Progenitor cell of endocrine pancreas (in vitro differentiated cells): ENCODE data around the gene GLIS1. TPM values are rescaled to one million over a fixed set of nuclear protein-coding genes. Genes with fewer than 3 reads are reported as not detected.

Experiments
- DNase-seq: peaks from one replicate; pipeline ENCODE4 v3.0.0; 2021; ENCODE audit warnings: low spot score; ENCODE audit not compliant: unreplicated experiment
- H3K27ac Mint-ChIP-seq: 2 replicates; pipeline ENCODE4 v1.8.0; 2021; ENCODE audit warnings: mild to moderate bottlenecking, moderate library complexity, mixed read lengths
- H3K27me3 Mint-ChIP-seq: 2 replicates; pipeline ENCODE4 v1.8.0; 2021; ENCODE audit warnings: mixed read lengths
- H3K36me3 Mint-ChIP-seq: 2 replicates; pipeline ENCODE4 v1.8.0; 2022; ENCODE audit warnings: mixed read lengths; ENCODE audit not compliant: insufficient read depth
- H3K4me1 Mint-ChIP-seq: 2 replicates; pipeline ENCODE4 v1.8.0; 2021; ENCODE audit warnings: low read depth, mixed read lengths
- H3K4me3 Mint-ChIP-seq: 2 replicates; pipeline ENCODE4 v1.8.0; 2021; ENCODE audit warnings: low read depth, mild to moderate bottlenecking, moderate library complexity, mixed read lengths
- H3K9me3 Mint-ChIP-seq: 2 replicates; pipeline ENCODE4 v1.8.0; 2021; ENCODE audit warnings: low read depth, mixed read lengths
- CTCF ChIP-seq: fragments of 200-600 bp; sonication (generic); IDR thresholded peaks from one replicate; pipeline ENCODE4 v1.5.0; 2021; ENCODE audit warnings: antibody characterized with exemption, mild to moderate bottlenecking; ENCODE audit not compliant: unreplicated experiment
- total RNA-seq: library from RNA; stranded (reverse); gene quantifications from 2 replicates; pipeline ENCODE4 v1.2.1, GENCODE V29; 2021

The GLIS1 gene
- total RNA-seq, 1 donor from 2014 or later = not detected

- Mint-ChIP-seq H3K27ac (no peak overlapping the region), H3K9me3 (no peaks in the 10 kb centered on the region), H3K27me3 (peaks cover 35% of the 10 kb centered on the region), H3K4me3 (no peak overlapping the region), H3K36me3 (no peaks in the 10 kb centered on the region), H3K4me1 (peaks cover 4% of the 10 kb centered on the region)
- no peak for TF ChIP-seq CTCF
- DNase-seq = no peak
Measured at GRCh38 chr1:53654216-53655210, 84.5 kb downstream of the GLIS1 start.

- H3K27me3 Mint-ChIP-seq = peaks cover 35% of the 10 kb centered on the region
- no peaks in the 10 kb centered on the region for H3K36me3 Mint-ChIP-seq
- no peak for TF ChIP-seq CTCF
- H3K4me1 Mint-ChIP-seq = peaks cover 4% of the 10 kb centered on the region
- no peaks in the 10 kb centered on the region for H3K9me3 Mint-ChIP-seq
- DNase-seq = no peak
- no peak overlapping the region for H3K4me3 Mint-ChIP-seq
- no peak overlapping the region for H3K27ac Mint-ChIP-seq
Measured at GRCh38 chr1:53653631-53654030, 85.3 kb downstream of the GLIS1 start.

GRCh38 chr1:53653200-53653575 is 85.8 kb downstream of the GLIS1 start:
- peaks cover 34% of the 10 kb centered on the region for H3K27me3 Mint-ChIP-seq
- H3K9me3 Mint-ChIP-seq = no peaks in the 10 kb centered on the region
- H3K4me1 Mint-ChIP-seq = peaks cover 4% of the 10 kb centered on the region
- TF ChIP-seq CTCF = no peak
- no peaks in the 10 kb centered on the region for H3K36me3 Mint-ChIP-seq
- no peak overlapping the region for H3K27ac Mint-ChIP-seq
- no peak for DNase-seq
- no peak overlapping the region for H3K4me3 Mint-ChIP-seq

DNA sequence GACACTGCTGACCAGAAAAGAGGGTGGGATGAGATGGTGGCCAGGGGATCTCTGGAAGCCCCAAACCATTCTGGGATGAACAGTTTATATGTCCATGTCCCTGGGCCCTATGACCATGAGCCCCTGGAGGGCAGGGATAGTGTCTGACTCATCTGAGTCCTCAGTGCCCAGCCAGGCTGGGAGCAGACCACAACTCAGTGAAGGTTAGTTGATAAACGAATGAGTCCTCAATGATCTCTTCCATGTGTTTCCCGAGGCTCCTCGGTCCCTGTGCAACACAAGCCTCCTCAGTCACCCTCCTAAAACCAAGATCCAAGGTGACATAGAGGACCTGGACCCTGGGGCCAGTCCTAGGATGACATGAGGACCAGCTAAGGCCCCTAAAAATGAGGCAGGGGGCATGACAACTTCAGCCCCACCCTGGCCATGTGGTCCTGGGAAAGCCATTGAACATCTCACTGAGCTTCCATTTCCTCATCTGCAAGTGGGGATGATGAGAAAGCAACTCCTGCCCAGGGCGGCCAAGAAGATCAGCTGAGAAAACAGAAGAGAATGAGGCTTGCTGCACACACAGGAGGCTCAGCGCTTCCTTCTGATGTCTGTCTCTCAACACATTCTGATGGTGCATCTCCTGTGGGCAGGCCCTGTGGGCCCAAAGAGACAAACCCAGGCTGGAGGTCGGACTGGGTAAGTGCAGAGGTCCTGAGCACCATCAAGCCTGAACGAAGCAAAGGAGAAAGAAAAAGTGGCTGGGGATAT is 86.3 kb downstream of the GLIS1 start:
- Mint-ChIP-seq H3K27me3 (peaks cover 29% of the 10 kb centered on the region), H3K27ac (no peak overlapping the region), H3K36me3 (no peaks in the 10 kb centered on the region), H3K9me3 (no peaks in the 10 kb centered on the region), H3K4me3 (no peak overlapping the region), H3K4me1 (peaks cover 4% of the 10 kb centered on the region)
- no peak for DNase-seq
- TF ChIP-seq CTCF = no peak

GRCh38 chr1:53651356-53651755 is 87.6 kb downstream of the GLIS1 start:
- Mint-ChIP-seq H3K27me3 (peaks cover 26% of the 10 kb centered on the region), H3K4me1 (peaks cover 1% of the 10 kb centered on the region), H3K4me3 (no peak overlapping the region), H3K9me3 (no peaks in the 10 kb centered on the region), H3K27ac (no peak overlapping the region), H3K36me3 (no peaks in the 10 kb centered on the region)
- DNase-seq = no peak
- no peak for TF ChIP-seq CTCF
